ENCODE measurements around the gene SLC25A39. TPM values are rescaled to one million over a fixed set of nuclear protein-coding genes. Genes with fewer than 3 reads are reported as not detected.

The SLC25A39 gene
- total and polyA plus RNA-seq, 2 of the 13 experiments (the other 11 are each of a cell fraction or from before 2014, with no cell fraction given) = 144 to 151 TPM

DNA sequence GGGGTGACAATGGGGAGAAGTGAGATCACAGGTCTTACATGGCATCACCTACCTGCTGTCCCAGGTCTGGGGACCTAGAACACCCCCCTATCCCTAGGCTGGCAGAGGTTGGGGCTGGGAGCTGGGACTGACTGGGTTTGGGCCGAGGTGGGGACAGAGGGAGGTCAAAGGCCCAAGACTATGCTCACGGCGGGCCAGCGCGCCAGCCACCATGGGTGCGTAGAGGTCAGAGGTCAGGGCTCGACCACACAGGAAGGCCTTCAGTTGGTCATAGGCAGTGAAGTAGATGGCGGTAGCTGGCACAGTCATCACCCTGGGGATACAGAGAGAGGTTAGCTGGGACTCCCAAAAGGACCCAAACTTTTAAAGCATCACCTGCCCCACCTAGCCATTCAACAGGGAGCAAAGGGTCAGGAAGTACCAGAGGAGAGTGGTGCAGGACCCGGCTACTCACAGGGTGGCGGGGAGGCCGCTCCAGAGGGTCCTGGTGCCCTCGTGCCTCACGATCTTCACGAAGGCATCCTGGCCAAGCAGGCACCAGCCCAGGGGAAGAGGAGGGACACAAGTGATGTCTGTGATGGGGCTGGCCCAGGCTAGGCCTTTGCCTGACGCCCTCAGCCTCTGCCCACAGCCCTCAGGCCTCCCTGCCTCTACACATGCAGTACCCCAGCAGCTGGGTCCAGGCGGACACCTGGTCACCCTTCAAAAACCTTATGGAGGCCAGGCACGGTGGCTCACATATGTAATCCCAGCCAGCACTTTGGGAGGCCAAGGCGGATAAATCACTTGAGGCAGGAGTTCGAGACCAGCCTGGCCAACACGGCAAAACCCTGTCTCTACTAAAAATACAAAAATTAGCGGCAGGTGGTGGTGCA, 3.1 kb downstream of the SLC25A39 start:
- Histone ChIP-seq H3K27ac (ENCODE audit: extremely low read length, insufficient read depth, low read length) (no peak overlapping the region), H3K27me3 (ENCODE audit: control insufficient read depth in 1 of 2, insufficient read depth in 2 of 2, low read length in 2 of 2) (peaks cover 0 to 5% of the 10 kb centered on the region in 2 experiments), H3K9me3 (ENCODE audit: low read length) (no peaks in the 10 kb centered on the region), H3K4me3 (replicated peaks in 1 of 3; ENCODE audit: insufficient read depth in 1 of 3, low read depth in 2 of 3, low read length in 3 of 3) (no peak overlapping the region), H3K4me2 (ENCODE audit: low read depth, low read length) (no peak overlapping the region), H2AFZ (ENCODE audit: low read length) (no peak overlapping the region), H3K36me3 (replicated peaks in 1 of 2; ENCODE audit: control insufficient read depth in 1 of 2, insufficient read depth in 2 of 2, low read length in 2 of 2) (peaks cover 19 to 33% of the 10 kb centered on the region in 2 experiments; a peak in 4 of 5 replicates), H3K4me1 (ENCODE audit: insufficient read depth, low read length) (peaks cover 47% of the 10 kb centered on the region), H3K9ac (ENCODE audit: insufficient read depth, low read depth, low read length) (no peak overlapping the region), H3K79me2 (ENCODE audit: insufficient read depth, low read length) (peaks cover 14% of the 10 kb centered on the region), H4K20me1 (ENCODE audit: insufficient read depth, low read length) (no peaks in the 10 kb centered on the region)
- WGBS (ENCODE audit: low lambda C conversion rate) = 96% methylated on average over 19 of the region's 21 CpGs
- FAIRE-seq (no peak), ATAC-seq (no peak), DNase-seq (ENCODE audit: low spot score) (no peak)
- CTCF ChIA-PET (ENCODE audit: low intra/inter-chr PET ratio, low total read pairs) = no interaction called here
- intact Hi-C loops (cut with micrococcal nuclease; ENCODE audit: unreplicated experiment) (loop anchor here (10.0 kb wide), 1 partner anchor 47 kb away; no protein-coding TSS in a partner anchor), in situ Hi-C loops (cut with HindIII; ENCODE audit: extremely low pct_ligation_motif_present, low pct_unique_long_range_greater_than_20kb) (no loop called here)
- BruUV-seq (replicated peaks) = no TSS peak
- POLR2A ChIA-PET = no interaction called here
- TF ChIP-seq ATF5 (CRISPR knock-in tag; IDR thresholded peaks at IDR 0.05; ENCODE audit: low read depth) = no peak

DNA sequence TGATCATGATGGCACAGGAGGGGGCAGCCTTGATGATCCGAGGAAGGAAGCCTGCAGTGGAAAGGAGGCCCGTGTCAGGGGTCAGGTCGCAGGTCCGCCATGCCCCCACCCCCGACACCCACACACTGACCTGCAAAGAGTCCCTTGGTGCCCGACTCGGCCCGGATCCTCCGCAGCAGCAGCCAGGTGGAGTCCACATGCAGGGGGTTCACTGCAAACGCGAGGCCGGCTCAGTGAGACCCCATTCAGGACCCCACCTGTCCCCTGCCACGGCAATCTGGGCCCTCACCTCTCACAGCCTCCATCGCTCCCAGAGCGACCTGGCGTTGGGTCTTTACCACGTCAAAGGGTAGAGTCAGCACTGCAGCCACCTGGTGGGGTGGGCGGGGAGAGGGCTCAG, 4.6 kb downstream of the SLC25A39 start:
- intact Hi-C loops (cut with micrococcal nuclease; ENCODE audit: unreplicated experiment) = loop anchor here (10.0 kb wide), 1 partner anchor 45 kb away; no protein-coding TSS in a partner anchor
- Histone ChIP-seq H3K4me3 (replicated peaks in 1 of 3; ENCODE audit: insufficient read depth in 1 of 3, low read depth in 2 of 3, low read length in 3 of 3) (no peak overlapping the region), H3K27ac (ENCODE audit: extremely low read length, insufficient read depth, low read length) (no peak overlapping the region), H3K27me3 (ENCODE audit: control insufficient read depth in 1 of 2, insufficient read depth in 2 of 2, low read length in 2 of 2) (peaks cover 5 to 17% of the 10 kb centered on the region in 2 experiments), H3K4me2 (ENCODE audit: low read depth, low read length) (no peak overlapping the region), H2AFZ (ENCODE audit: low read length) (no peak overlapping the region), H3K9me3 (ENCODE audit: low read length) (no peaks in the 10 kb centered on the region), H4K20me1 (ENCODE audit: insufficient read depth, low read length) (no peaks in the 10 kb centered on the region), H3K9ac (ENCODE audit: insufficient read depth, low read depth, low read length) (no peak overlapping the region), H3K79me2 (ENCODE audit: insufficient read depth, low read length) (peaks cover 14% of the 10 kb centered on the region), H3K4me1 (ENCODE audit: insufficient read depth, low read length) (peaks cover 50% of the 10 kb centered on the region), H3K36me3 (replicated peaks in 1 of 2; ENCODE audit: control insufficient read depth in 1 of 2, insufficient read depth in 2 of 2, low read length in 2 of 2) (peaks cover 19 to 33% of the 10 kb centered on the region in 2 experiments; a peak in 4 of 5 replicates)
- TF ChIP-seq AGO2 (optimal IDR thresholded peaks at IDR 0.05; ENCODE audit: low read depth, low read length) (peak; percentile 78), RBFOX2 (IDR thresholded peaks at IDR 0.05; ENCODE audit: low read depth, low read length) (peak; percentile 43; the same call in 1 of the 2 replicates), ARNT (IDR thresholded peaks at IDR 0.05) (no peak)
- POLR2A ChIA-PET = no interaction called here
- in situ Hi-C loops (cut with HindIII; ENCODE audit: extremely low pct_ligation_motif_present, low pct_unique_long_range_greater_than_20kb) = no loop called here
- 94% methylated on average over 9 of the region's 18 CpGs for WGBS (ENCODE audit: low lambda C conversion rate)
- DNase-seq (ENCODE audit: low spot score) (no peak), ATAC-seq (no peak), FAIRE-seq (no peak)
- no TSS peak for BruUV-seq (replicated peaks)
- CTCF ChIA-PET (ENCODE audit: low intra/inter-chr PET ratio, low total read pairs) = no interaction called here
